Measurements from ENCODE around the gene MPG. TPM values are rescaled to one million over a fixed set of nuclear protein-coding genes. Genes with fewer than 3 reads are reported as not detected.

Gene MPG
- polyA plus RNA-seq, 1 donor (not counting 4 experiments of a cell fraction or from before 2014, with no cell fraction given): 22.7 TPM

GRCh38 chr16:77273-77806 lies 685 bp upstream of the MPG start:
- DNase-seq (ENCODE audit: low read depth, low spot score) (no peak), FAIRE-seq (no peak)
- TF ChIP-seq EZH2 (IDR thresholded peaks at IDR 0.05; ENCODE audit: low read length) (no peak), CTCF (optimal IDR thresholded peaks at IDR 0.05 in 1 of 3, IDR thresholded peaks at IDR 0.05 in 1 of 3, conservative IDR thresholded peaks at IDR 0.05 in 1 of 3; ENCODE audit: extremely low read depth in 1 of 3, insufficient read depth in 2 of 3, low read length in 3 of 3) (no peak)

GRCh38 chr16:78444-79150 lies 572 bp downstream of the MPG start:
- Histone ChIP-seq H3K4me1 (ENCODE audit: control insufficient read depth, extremely low read depth, insufficient read depth, low read length) (peaks cover 30% of the 10 kb centered on the region), H2AFZ (ENCODE audit: control insufficient read depth, low read length) (no peak overlapping the region), H3K79me2 (ENCODE audit: control insufficient read depth, insufficient read depth, low read length) (peaks cover 3% of the 10 kb centered on the region), H3K4me2 (ENCODE audit: control insufficient read depth, extremely low read depth, insufficient read depth, low read depth, low read length) (peak overlapping the region; percentile 95), H3K27ac (ENCODE audit: control insufficient read depth, insufficient read depth, low read length) (peak overlapping the region; percentile 66), H3K9me1 (ENCODE audit: control insufficient read depth, extremely low read depth, insufficient read depth, low read length) (peaks cover 2% of the 10 kb centered on the region), H3K9me3 (ENCODE audit: control insufficient read depth, low read depth, low read length) (no peaks in the 10 kb centered on the region), H4K20me1 (ENCODE audit: control insufficient read depth, extremely low read depth, insufficient read depth, low read length) (peaks cover under 1% of the 10 kb centered on the region), H3K27me3 (ENCODE audit: control insufficient read depth, extremely low read depth, insufficient read depth, low read length) (no peaks in the 10 kb centered on the region), H3K9ac (ENCODE audit: control insufficient read depth, extremely low read depth, insufficient read depth, low read length) (peak overlapping the region; percentile 83), H3K4me3 (ENCODE audit: control insufficient read depth in 2 of 3, extremely low read depth in 1 of 3, insufficient read depth in 2 of 3, low read depth in 1 of 3, low read length in 3 of 3) (peak overlapping the region; percentile 76 to 82 (median 82)), H3K36me3 (ENCODE audit: control insufficient read depth in 2 of 2, extremely low read depth in 1 of 2, insufficient read depth in 2 of 2, low read length in 2 of 2) (peaks cover under 1 to 15% of the 10 kb centered on the region in 2 experiments)
- dilution Hi-C loops (cut with MboI; ENCODE audit: extremely low pct_ligation_motif_present, low sequenced_read_pairs): no loop called here
- no peak for TF ChIP-seq EZH2 (IDR thresholded peaks at IDR 0.05; ENCODE audit: low read length)
- TF ChIP-seq CTCF (optimal IDR thresholded peaks at IDR 0.05 in 1 of 3, IDR thresholded peaks at IDR 0.05 in 1 of 3, conservative IDR thresholded peaks at IDR 0.05 in 1 of 3; ENCODE audit: extremely low read depth in 1 of 3, insufficient read depth in 2 of 3, low read length in 3 of 3): no peak
- DNase-seq (ENCODE audit: low read depth, low spot score) (no peak), FAIRE-seq (no peak)

More at GRCh38 chr16:77273-77806, 685 bp upstream of the MPG start:
- Histone ChIP-seq H3K9ac (ENCODE audit: control insufficient read depth, extremely low read depth, insufficient read depth, low read length) (peak overlapping the region; percentile 83), H3K4me2 (ENCODE audit: control insufficient read depth, extremely low read depth, insufficient read depth, low read depth, low read length) (peak overlapping the region; percentile 95), H3K79me2 (ENCODE audit: control insufficient read depth, insufficient read depth, low read length) (peaks cover 3% of the 10 kb centered on the region), H3K4me1 (ENCODE audit: control insufficient read depth, extremely low read depth, insufficient read depth, low read length) (peaks cover 37% of the 10 kb centered on the region), H3K4me3 (ENCODE audit: control insufficient read depth in 2 of 3, extremely low read depth in 1 of 3, insufficient read depth in 2 of 3, low read depth in 1 of 3, low read length in 3 of 3) (peak overlapping the region; percentile 76 to 82 (median 82)), H3K36me3 (ENCODE audit: control insufficient read depth in 2 of 2, extremely low read depth in 1 of 2, insufficient read depth in 2 of 2, low read length in 2 of 2) (peaks cover 0 to 12% of the 10 kb centered on the region in 2 experiments), H3K9me3 (ENCODE audit: control insufficient read depth, low read depth, low read length) (no peaks in the 10 kb centered on the region), H3K9me1 (ENCODE audit: control insufficient read depth, extremely low read depth, insufficient read depth, low read length) (peaks cover 2% of the 10 kb centered on the region), H4K20me1 (ENCODE audit: control insufficient read depth, extremely low read depth, insufficient read depth, low read length) (no peaks in the 10 kb centered on the region), H2AFZ (ENCODE audit: control insufficient read depth, low read length) (no peak overlapping the region), H3K27me3 (ENCODE audit: control insufficient read depth, extremely low read depth, insufficient read depth, low read length) (no peaks in the 10 kb centered on the region), H3K27ac (ENCODE audit: control insufficient read depth, insufficient read depth, low read length) (peak overlapping the region; percentile 66)
- dilution Hi-C loops (cut with MboI; ENCODE audit: extremely low pct_ligation_motif_present, low sequenced_read_pairs): no loop called here

Measured in keratinocyte (primary cell).